K562 (cell line): ENCODE measurements around the gene SORT1. TPM values are rescaled to one million over a fixed set of nuclear protein-coding genes. Genes with fewer than 3 reads are reported as not detected.
A peak's percentile ranks its signal among the peaks of the same experiment; 100 is the strongest.

ENCODE experiments used
- CCNT2 ChIP-seq: IDR thresholded peaks from 2 replicates; pipeline ENCODE4 v1.6.1; 2011; ENCODE audit warnings: borderline replicate concordance, low read depth, mild to moderate bottlenecking, moderate library complexity, mixed read lengths, low read length; ENCODE audit not compliant: insufficient read length; ENCODE audit errors: extremely low read depth
- FOXK2 ChIP-seq, 2 experiments: fragments of 450-650 bp; IDR thresholded peaks in 1 of 2; conservative IDR thresholded peaks in 1 of 2; 2 replicates each; pipeline ENCODE4 v1.6.1; 2016; ENCODE audit warnings: low read depth in 2 of 2, mild to moderate bottlenecking in 1 of 2
- GABPB1 ChIP-seq: sonication (generic); formaldehyde crosslinking; IDR thresholded peaks from 2 replicates; pipeline ENCODE4 v1.8.0; 2022; ENCODE audit warnings: mild to moderate bottlenecking, missing genetic modification reagents
- ILF3 ChIP-seq: fragments of 450-650 bp; IDR thresholded peaks from 2 replicates; pipeline ENCODE4 v1.6.1; 2018; ENCODE audit warnings: antibody characterized with exemption, mild to moderate bottlenecking, moderate library complexity, borderline replicate concordance
- LEF1 ChIP-seq: fragments of 450-650 bp; IDR thresholded peaks from 2 replicates; pipeline ENCODE4 v1.6.1; 2016; ENCODE audit warnings: mild to moderate bottlenecking
- MAZ ChIP-seq, 2 experiments: fragments of 450-650 bp in 1 of 2; sonication (generic) in 1 of 2; formaldehyde crosslinking; IDR thresholded peaks in 1 of 2; conservative IDR thresholded peaks in 1 of 2; 2 replicates each; pipeline versions ENCODE4 v1.4.0 to v1.5.0; 2020; ENCODE audit warnings: mild to moderate bottlenecking in 1 of 2, missing genetic modification reagents in 1 of 2
- MEF2A ChIP-seq: IDR thresholded peaks from 2 replicates; pipeline ENCODE4 v1.6.1; 2011; ENCODE audit warnings: low read depth, mild to moderate bottlenecking, low read length, moderate library complexity; ENCODE audit not compliant: control insufficient read depth
- NR3C1 ChIP-seq: sonication (generic); formaldehyde crosslinking; IDR thresholded peaks from 2 replicates; pipeline ENCODE4 v1.8.1; 2022; ENCODE audit warnings: missing genetic modification reagents
- PHF8 ChIP-seq: fragments of 200-600 bp; sonication (generic); IDR thresholded peaks from 2 replicates; pipeline ENCODE4 v1.6.1; 2012; ENCODE audit warnings: mixed run types, mild to moderate bottlenecking, inconsistent platforms, low read length, moderate library complexity, borderline replicate concordance
- RBBP5 ChIP-seq: fragments of 200-600 bp; sonication (generic); IDR thresholded peaks from 2 replicates; pipeline ENCODE4 v1.6.1; 2012; ENCODE audit warnings: borderline replicate concordance, mild to moderate bottlenecking, low read length, control low read depth, inconsistent platforms; ENCODE audit not compliant: insufficient read depth, poor library complexity, severe bottlenecking
- RBM17 ChIP-seq: fragments of 200-400 bp; formaldehyde crosslinking; IDR thresholded peaks from 2 replicates; pipeline ENCODE4 v1.6.1; 2017; ENCODE audit warnings: low read depth, mild to moderate bottlenecking, low read length, borderline replicate concordance
- ZNF133 ChIP-seq: fragments of 250-450 bp; sonication (Bioruptor Pico); IDR thresholded peaks from 2 replicates; pipeline ENCODE4 v1.4.0; 2020; ENCODE audit warnings: mild to moderate bottlenecking
- ZNF444 ChIP-seq: fragments of 250-450 bp; sonication (Bioruptor Pico); IDR thresholded peaks from 2 replicates; pipeline ENCODE4 v1.4.0; 2020; ENCODE audit warnings: mild to moderate bottlenecking, moderate library complexity
- ZNF780A ChIP-seq: fragments of 250-450 bp; sonication (Bioruptor Pico); IDR thresholded peaks from 2 replicates; pipeline ENCODE4 v1.5.0; 2021; ENCODE audit warnings: mild to moderate bottlenecking
- polyA plus RNA-seq, 8 experiments: library from polyadenylated mRNA; depleted of rRNA in 4 of 8; stranded (reverse) in 5 of 8; unstranded in 3 of 8; fragments of >200 nt; fragmentation: Nextera tagmentation in 2 of 8; fragmentation: Illumina TruSeq in 1 of 8; extraction: Ambion mirVana in 2 of 8; extraction: Trizol in 1 of 8; gene quantifications; 2 replicates each; pipeline versions ENCODE4 v1.2.1 to v1.2.3, GENCODE V29; 2011 to 2014; ENCODE audit warnings: inconsistent platforms in 1 of 8, missing spikeins in 1 of 8
- total RNA-seq, 7 experiments: library from RNA; depleted of rRNA in 6 of 7; stranded (reverse); fragments of >200 nt in 6 of 7; fragmentation: Illumina TruSeq in 2 of 7; extraction: Trizol in 2 of 7; gene quantifications; 2 replicates each; pipeline versions ENCODE4 v1.2.1 to v1.2.3, GENCODE V29; 2011 to 2021; ENCODE audit warnings: low replicate concordance in 1 of 7
- TF ChIP-seq, protein P1 (sequence below): sonication (generic); formaldehyde crosslinking; IDR thresholded peaks from 2 replicates; pipeline ENCODE4 v1.8.1; 2023; ENCODE audit warnings: missing genetic modification reagents, mild to moderate bottlenecking, borderline replicate concordance
- TF ChIP-seq, protein P2 (sequence below): fragments of 450-650 bp; IDR thresholded peaks from 2 replicates; pipeline ENCODE4 v1.6.1; 2018; ENCODE audit warnings: mild to moderate bottlenecking, low read depth; ENCODE audit not compliant: partially characterized antibody
- TF ChIP-seq, protein P3 (sequence below): fragments of 250-450 bp; sonication (Bioruptor Pico); IDR thresholded peaks from 2 replicates; pipeline ENCODE4 v1.8.0; 2021; ENCODE audit warnings: moderate library complexity, mild to moderate bottlenecking, inconsistent platforms

SORT1 gene
- total and polyA plus RNA-seq, 9 of the 15 experiments (the other 6 are each of a cell fraction or from before 2014, with no cell fraction given): 27.4 to 112 (median 65.0) TPM

DNA sequence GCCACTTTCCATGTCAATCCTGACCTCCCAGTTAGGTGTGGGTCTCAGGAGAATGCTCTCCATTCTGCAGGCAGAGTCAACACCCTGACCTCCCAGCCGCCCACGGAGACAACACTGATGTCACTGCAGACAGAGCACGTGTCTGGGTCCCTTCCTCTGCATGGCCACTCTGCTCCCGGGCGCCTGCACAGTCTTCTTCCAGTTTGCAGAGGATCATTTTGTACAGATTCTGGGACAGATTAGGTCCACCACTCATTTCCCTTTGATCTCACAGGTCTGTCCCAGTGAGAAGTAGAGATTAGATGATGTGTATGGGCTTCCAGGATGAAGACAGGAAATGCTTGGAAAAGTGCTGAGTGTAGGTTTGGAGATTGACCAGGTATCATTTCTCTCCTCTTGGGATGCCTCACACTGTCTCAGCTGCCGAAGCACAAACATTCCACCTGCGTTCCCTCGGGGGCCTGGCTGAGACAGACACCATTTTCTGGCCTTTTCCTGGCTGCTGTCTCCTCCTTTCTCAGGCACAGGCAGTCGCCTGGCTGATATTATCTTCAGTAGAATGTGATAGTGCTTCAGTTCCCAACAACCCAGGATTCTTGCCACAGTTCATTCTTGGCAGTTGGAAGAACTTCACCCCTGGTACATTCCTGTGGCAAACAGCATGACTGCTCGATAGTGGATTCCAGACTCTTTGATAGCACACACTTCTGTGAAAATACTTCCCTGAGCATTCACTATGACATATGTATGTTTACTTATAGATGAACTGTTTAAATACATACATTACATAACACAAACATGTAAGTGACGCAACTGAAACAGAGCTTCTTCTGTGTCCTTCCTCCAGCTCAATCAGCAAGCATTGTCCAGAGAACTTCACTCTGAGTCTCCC lies 98.8 kb downstream of the SORT1 start (continued):
- TF ChIP-seq, protein P1, sequence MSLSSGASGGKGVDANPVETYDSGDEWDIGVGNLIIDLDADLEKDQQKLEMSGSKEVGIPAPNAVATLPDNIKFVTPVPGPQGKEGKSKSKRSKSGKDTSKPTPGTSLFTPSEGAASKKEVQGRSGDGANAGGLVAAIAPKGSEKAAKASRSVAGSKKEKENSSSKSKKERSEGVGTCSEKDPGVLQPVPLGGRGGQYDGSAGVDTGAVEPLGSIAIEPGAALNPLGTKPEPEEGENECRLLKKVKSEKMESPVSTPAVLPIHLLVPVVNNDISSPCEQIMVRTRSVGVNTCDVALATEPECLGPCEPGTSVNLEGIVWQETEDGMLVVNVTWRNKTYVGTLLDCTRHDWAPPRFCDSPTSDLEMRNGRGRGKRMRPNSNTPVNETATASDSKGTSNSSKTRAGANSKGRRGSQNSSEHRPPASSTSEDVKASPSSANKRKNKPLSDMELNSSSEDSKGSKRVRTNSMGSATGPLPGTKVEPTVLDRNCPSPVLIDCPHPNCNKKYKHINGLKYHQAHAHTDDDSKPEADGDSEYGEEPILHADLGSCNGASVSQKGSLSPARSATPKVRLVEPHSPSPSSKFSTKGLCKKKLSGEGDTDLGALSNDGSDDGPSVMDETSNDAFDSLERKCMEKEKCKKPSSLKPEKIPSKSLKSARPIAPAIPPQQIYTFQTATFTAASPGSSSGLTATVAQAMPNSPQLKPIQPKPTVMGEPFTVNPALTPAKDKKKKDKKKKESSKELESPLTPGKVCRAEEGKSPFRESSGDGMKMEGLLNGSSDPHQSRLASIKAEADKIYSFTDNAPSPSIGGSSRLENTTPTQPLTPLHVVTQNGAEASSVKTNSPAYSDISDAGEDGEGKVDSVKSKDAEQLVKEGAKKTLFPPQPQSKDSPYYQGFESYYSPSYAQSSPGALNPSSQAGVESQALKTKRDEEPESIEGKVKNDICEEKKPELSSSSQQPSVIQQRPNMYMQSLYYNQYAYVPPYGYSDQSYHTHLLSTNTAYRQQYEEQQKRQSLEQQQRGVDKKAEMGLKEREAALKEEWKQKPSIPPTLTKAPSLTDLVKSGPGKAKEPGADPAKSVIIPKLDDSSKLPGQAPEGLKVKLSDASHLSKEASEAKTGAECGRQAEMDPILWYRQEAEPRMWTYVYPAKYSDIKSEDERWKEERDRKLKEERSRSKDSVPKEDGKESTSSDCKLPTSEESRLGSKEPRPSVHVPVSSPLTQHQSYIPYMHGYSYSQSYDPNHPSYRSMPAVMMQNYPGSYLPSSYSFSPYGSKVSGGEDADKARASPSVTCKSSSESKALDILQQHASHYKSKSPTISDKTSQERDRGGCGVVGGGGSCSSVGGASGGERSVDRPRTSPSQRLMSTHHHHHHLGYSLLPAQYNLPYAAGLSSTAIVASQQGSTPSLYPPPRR (CRISPR knock-in tag): no peak
- peak in 1 of 2 experiments; percentile 39; a peak in 2 of 4 replicates for TF ChIP-seq FOXK2 (conservative IDR thresholded peaks at IDR 0.05 in 1 of 2, IDR thresholded peaks at IDR 0.05 in 1 of 2; ENCODE audit: low read depth in 2 of 2)
- TF ChIP-seq PHF8: no peak
- TF ChIP-seq GABPB1 (CRISPR knock-in tag): peak; percentile 37; the same call in 1 of the 2 replicates
- no peak for TF ChIP-seq CCNT2
- TF ChIP-seq, protein P2, sequence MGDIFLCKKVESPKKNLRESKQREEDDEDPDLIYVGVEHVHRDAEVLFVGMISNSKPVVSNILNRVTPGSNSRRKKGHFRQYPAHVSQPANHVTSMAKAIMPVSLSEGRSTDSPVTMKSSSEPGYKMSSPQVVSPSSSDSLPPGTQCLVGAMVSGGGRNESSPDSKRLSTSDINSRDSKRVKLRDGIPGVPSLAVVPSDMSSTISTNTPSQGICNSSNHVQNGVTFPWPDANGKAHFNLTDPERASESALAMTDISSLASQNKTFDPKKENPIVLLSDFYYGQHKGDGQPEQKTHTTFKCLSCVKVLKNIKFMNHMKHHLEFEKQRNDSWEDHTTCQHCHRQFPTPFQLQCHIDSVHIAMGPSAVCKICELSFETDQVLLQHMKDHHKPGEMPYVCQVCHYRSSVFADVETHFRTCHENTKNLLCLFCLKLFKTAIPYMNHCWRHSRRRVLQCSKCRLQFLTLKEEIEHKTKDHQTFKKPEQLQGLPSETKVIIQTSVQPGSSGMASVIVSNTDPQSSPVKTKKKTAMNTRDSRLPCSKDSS: no peak
- no peak for TF ChIP-seq ZNF444 (CRISPR knock-in tag)
- TF ChIP-seq LEF1: peak; percentile 94
- TF ChIP-seq NR3C1 (CRISPR knock-in tag): no peak
- no peak for TF ChIP-seq ZNF780A (CRISPR knock-in tag)
- TF ChIP-seq ILF3: no peak
- TF ChIP-seq MAZ (CRISPR knock-in tag; conservative IDR thresholded peaks at IDR 0.05 in 1 of 2, IDR thresholded peaks at IDR 0.05 in 1 of 2): 0 out of 4 replicates have a peak, but pooled peaks of 1 of the 2 experiments have one; percentile 34
- TF ChIP-seq, protein P3, sequence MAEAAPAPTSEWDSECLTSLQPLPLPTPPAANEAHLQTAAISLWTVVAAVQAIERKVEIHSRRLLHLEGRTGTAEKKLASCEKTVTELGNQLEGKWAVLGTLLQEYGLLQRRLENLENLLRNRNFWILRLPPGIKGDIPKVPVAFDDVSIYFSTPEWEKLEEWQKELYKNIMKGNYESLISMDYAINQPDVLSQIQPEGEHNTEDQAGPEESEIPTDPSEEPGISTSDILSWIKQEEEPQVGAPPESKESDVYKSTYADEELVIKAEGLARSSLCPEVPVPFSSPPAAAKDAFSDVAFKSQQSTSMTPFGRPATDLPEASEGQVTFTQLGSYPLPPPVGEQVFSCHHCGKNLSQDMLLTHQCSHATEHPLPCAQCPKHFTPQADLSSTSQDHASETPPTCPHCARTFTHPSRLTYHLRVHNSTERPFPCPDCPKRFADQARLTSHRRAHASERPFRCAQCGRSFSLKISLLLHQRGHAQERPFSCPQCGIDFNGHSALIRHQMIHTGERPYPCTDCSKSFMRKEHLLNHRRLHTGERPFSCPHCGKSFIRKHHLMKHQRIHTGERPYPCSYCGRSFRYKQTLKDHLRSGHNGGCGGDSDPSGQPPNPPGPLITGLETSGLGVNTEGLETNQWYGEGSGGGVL (CRISPR knock-in tag): no peak
- no peak for TF ChIP-seq ZNF133 (CRISPR knock-in tag)
- no peak for TF ChIP-seq MEF2A
- TF ChIP-seq RBM17: no peak
- TF ChIP-seq RBBP5: no peak
